ENCODE results near the gene ZNF445.
"Not testable (repeated sequence)": the region's sequence is repeated elsewhere in the genome, so short reads cannot be mapped to it uniquely, and the experiment has no call there.

The ZNF445 gene

GRCh38 chr3:44398853-44399252, 78.6 kb downstream of the ZNF445 start:
- no peak for DNase-seq (ENCODE audit: low read depth)

DNA sequence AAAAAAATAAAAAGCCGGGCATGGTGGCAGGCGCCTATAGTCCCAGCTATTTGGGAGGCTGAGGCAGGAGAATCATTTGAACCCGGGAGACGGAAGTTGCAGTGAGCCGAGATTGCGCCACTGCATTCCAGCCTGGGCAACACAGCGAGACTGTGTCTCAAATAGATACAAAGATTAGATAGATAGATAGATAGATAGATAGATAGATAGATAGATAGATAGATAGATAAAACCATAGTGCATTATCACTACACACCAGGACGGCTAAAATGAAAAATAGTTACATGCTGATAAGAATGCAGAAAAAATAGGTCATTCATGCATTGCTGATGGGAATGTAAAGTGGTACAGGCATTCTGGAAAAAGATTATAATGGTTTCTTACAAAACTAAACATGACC, 79.2 kb downstream of the ZNF445 start:
- not testable (repeated sequence) for DNase-seq (ENCODE audit: low read depth)

DNA sequence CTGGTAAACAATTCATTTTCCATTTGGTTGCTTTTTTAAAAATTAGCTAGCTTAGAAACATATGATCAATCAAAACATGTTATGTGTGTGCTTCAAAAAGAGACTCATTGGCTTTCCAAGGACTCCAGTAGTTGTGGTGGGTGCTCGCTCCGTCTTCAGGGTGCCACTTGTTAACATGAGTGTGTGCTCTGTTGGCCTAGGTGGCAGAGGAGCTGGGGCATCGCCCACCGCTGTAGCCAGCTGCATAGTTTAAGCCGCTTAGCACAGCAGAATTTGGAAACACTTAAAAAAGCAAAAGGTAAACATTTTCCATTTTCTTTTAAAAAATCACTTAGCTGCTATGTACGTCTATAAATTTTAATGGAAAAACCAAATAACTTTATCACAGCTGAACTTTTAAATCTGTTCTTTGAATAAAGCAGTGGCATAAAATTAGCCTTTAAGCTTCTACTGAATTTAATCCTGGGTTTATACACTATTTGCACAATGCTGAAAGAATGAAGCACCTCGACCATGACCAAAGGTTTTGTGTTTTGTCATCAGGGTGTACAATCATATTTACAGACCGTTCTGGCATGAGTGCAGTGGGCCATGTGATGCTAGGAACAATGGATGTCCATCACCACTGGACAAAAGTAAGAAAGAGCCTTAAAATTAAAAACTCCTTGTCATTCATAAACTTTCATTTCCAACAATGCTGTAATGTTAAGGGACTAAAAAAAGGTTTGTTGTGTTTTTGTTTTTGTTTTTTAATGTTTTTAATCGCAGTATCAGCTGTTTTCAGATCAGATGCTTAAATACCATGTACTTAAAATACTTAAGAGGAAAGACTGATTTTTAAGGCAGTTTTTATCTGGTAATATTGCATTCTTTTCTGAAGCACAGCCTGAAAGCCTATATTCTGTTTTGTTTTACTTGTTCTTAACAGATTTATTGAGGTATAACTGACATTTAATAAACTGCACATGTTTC, 81.0 kb downstream of the ZNF445 start:
- no peak for DNase-seq (ENCODE audit: low read depth)

GRCh38 chr3:44395714-44396113, 81.8 kb downstream of the ZNF445 start:
- DNase-seq (ENCODE audit: low read depth), result no peak

- DNase-seq (ENCODE audit: low read depth), result no peak
Measured at GRCh38 chr3:44392489-44392888, 85.0 kb downstream of the ZNF445 start.

- DNase-seq (ENCODE audit: low read depth), result no peak
Measured at GRCh38 chr3:44387404-44387803, 90.1 kb downstream of the ZNF445 start.

All from activated T-helper 1 cell treated with Interleukin-2 at 50 U/mL for 16 hours (primary cell).